K562 (cell line): ENCODE data around the gene PRXL2B. TPM values are rescaled to one million over a fixed set of nuclear protein-coding genes. Genes with fewer than 3 reads are reported as not detected.

Experiments used
- ETV6 ChIP-seq, 3 experiments: fragments of 150-350 bp in 1 of 3; sonication (generic) in 1 of 3; formaldehyde crosslinking in 1 of 3; IDR thresholded peaks; 2 replicates each; pipeline versions ENCODE4 v1.6.1 to v1.8.0; 2014 to 2022; ENCODE audit warnings: borderline replicate concordance in 2 of 3, low read depth in 2 of 3, antibody characterized with exemption in 1 of 3, low read length in 1 of 3, mild to moderate bottlenecking in 1 of 3, missing genetic modification reagents in 1 of 3
- MAFG ChIP-seq: fragments of 450-650 bp; conservative IDR thresholded peaks from 2 replicates; pipeline ENCODE4 v1.6.1; 2016; ENCODE audit warnings: missing genetic modification characterization, missing compliant biosample characterization
- MBD1 ChIP-seq: fragments of 250-450 bp; sonication (Bioruptor Pico); IDR thresholded peaks from 2 replicates; pipeline ENCODE4 v1.8.0; 2022; ENCODE audit warnings: inconsistent platforms
- MCM2 ChIP-seq: fragments of 450-650 bp; IDR thresholded peaks from 2 replicates; pipeline ENCODE4 v1.6.1; 2017; ENCODE audit warnings: low read depth, mild to moderate bottlenecking
- RNF219 ChIP-seq: fragments of 250-450 bp; sonication (Bioruptor Pico); IDR thresholded peaks from 2 replicates; pipeline ENCODE4 v1.5.0; 2022; ENCODE audit warnings: mild to moderate bottlenecking
- SMAD2 ChIP-seq: fragments of 150-350 bp; IDR thresholded peaks from 2 replicates; pipeline ENCODE4 v1.6.1; 2014; ENCODE audit warnings: low read depth, mild to moderate bottlenecking, low read length
- SMC3 ChIP-seq: conservative IDR thresholded peaks from 2 replicates; pipeline ENCODE4 v1.6.1; 2011; ENCODE audit warnings: low read depth, low read length, improper control_type of control experiment; ENCODE audit not compliant: insufficient read depth
- TBL1XR1 ChIP-seq, 2 experiments: IDR thresholded peaks; 2 replicates each; pipeline ENCODE4 v1.6.1; 2012; ENCODE audit warnings: improper control_type of control experiment in 2 of 2, low read length in 2 of 2, mild to moderate bottlenecking in 1 of 2
- TCF3 ChIP-seq: sonication (generic); formaldehyde crosslinking; IDR thresholded peaks from 2 replicates; pipeline ENCODE4 v1.4.0; 2020; ENCODE audit warnings: mild to moderate bottlenecking, missing genetic modification reagents
- ZBTB8A ChIP-seq: fragments of 450-650 bp; IDR thresholded peaks from 2 replicates; pipeline ENCODE4 v1.6.1; 2018; ENCODE audit warnings: mild to moderate bottlenecking, moderate library complexity; ENCODE audit not compliant: partially characterized antibody
- ZNF609 ChIP-seq: sonication (generic); formaldehyde crosslinking; IDR thresholded peaks from 2 replicates; pipeline ENCODE4 v1.8.1; 2023; ENCODE audit warnings: missing genetic modification reagents, mild to moderate bottlenecking, borderline replicate concordance
- polyA plus RNA-seq, 8 experiments: library from polyadenylated mRNA; depleted of rRNA in 4 of 8; stranded (reverse) in 5 of 8; unstranded in 3 of 8; fragments of >200 nt; fragmentation: Nextera tagmentation in 2 of 8; fragmentation: Illumina TruSeq in 1 of 8; extraction: Ambion mirVana in 2 of 8; extraction: Trizol in 1 of 8; gene quantifications; 2 replicates each; pipeline versions ENCODE4 v1.2.1 to v1.2.3, GENCODE V29; 2011 to 2014; ENCODE audit warnings: inconsistent platforms in 1 of 8, missing spikeins in 1 of 8
- total RNA-seq, 7 experiments: library from RNA; depleted of rRNA in 6 of 7; stranded (reverse); fragments of >200 nt in 6 of 7; fragmentation: Illumina TruSeq in 2 of 7; extraction: Trizol in 2 of 7; gene quantifications; 2 replicates each; pipeline versions ENCODE4 v1.2.1 to v1.2.3, GENCODE V29; 2011 to 2021; ENCODE audit warnings: low replicate concordance in 1 of 7
- TF ChIP-seq, protein P1 (sequence below): fragments of 450-650 bp; IDR thresholded peaks from 2 replicates; pipeline ENCODE4 v1.6.1; 2017; ENCODE audit warnings: antibody characterized with exemption, mild to moderate bottlenecking

The PRXL2B gene
- total and polyA plus RNA-seq, 9 of the 15 experiments (the other 6 are each of a cell fraction or from before 2014, with no cell fraction given) = 0.99 to 25.3 (median 11.8) TPM

GRCh38 chr1:2547210-2548067, 39.1 kb upstream of the PRXL2B start (continued):
- TF ChIP-seq, protein P1, sequence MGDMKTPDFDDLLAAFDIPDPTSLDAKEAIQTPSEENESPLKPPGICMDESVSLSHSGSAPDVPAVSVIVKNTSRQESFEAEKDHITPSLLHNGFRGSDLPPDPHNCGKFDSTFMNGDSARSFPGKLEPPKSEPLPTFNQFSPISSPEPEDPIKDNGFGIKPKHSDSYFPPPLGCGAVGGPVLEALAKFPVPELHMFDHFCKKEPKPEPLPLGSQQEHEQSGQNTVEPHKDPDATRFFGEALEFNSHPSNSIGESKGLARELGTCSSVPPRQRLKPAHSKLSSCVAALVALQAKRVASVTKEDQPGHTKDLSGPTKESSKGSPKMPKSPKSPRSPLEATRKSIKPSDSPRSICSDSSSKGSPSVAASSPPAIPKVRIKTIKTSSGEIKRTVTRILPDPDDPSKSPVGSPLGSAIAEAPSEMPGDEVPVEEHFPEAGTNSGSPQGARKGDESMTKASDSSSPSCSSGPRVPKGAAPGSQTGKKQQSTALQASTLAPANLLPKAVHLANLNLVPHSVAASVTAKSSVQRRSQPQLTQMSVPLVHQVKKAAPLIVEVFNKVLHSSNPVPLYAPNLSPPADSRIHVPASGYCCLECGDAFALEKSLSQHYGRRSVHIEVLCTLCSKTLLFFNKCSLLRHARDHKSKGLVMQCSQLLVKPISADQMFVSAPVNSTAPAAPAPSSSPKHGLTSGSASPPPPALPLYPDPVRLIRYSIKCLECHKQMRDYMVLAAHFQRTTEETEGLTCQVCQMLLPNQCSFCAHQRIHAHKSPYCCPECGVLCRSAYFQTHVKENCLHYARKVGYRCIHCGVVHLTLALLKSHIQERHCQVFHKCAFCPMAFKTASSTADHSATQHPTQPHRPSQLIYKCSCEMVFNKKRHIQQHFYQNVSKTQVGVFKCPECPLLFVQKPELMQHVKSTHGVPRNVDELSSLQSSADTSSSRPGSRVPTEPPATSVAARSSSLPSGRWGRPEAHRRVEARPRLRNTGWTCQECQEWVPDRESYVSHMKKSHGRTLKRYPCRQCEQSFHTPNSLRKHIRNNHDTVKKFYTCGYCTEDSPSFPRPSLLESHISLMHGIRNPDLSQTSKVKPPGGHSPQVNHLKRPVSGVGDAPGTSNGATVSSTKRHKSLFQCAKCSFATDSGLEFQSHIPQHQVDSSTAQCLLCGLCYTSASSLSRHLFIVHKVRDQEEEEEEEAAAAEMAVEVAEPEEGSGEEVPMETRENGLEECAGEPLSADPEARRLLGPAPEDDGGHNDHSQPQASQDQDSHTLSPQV = 0 out of 2 replicates have a peak, but pooled peaks have one; percentile 35
- TF ChIP-seq SMAD2 (no peak), MCM2 (no peak), RNF219 (CRISPR knock-in tag) (no peak), MAFG (tag) (no peak), TCF3 (CRISPR knock-in tag) (no peak), ETV6 (IDR thresholded peaks at IDR 0.05; ENCODE audit: borderline replicate concordance in 1 of 2, low read depth in 2 of 2, low read length in 1 of 2) (no peak), ETV6 (CRISPR knock-in tag; IDR thresholded peaks at IDR 0.05; ENCODE audit: borderline replicate concordance) (no peak), ZBTB8A (no peak), TBL1XR1 (IDR thresholded peaks at IDR 0.05; ENCODE audit: low read length in 2 of 2) (0 out of 4 replicates have a peak, but pooled peaks of 1 of the 2 experiments have one; percentile 15), MBD1 (no peak), ZNF609 (CRISPR knock-in tag) (no peak), SMC3 (no peak)
